Measurements from ENCODE around the gene FREM2.

The FREM2 gene

DNA sequence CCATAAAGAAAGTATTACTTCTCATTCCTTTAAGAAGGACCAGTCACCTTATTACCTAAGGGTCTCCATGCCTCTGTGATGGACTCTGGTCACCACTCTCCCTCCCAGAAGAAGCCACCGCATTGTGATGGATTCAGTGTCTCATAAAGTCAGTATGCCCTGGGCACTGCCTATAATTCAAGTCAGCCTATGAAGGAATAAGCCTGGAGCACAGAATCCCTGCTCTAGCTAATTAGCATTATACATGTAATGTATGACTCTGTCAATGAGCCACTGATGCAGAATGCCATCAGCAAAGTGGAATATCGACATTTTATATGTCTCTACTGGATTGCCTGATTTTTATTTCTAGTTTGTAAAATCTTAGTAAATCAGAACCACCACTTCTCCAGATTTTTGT is 14.9 kb upstream of the FREM2 start:
- no peak for TF ChIP-seq EZH2 (optimal IDR thresholded peaks at IDR 0.05; ENCODE audit: low read depth, low read length)
- TF ChIP-seq, protein P1, sequence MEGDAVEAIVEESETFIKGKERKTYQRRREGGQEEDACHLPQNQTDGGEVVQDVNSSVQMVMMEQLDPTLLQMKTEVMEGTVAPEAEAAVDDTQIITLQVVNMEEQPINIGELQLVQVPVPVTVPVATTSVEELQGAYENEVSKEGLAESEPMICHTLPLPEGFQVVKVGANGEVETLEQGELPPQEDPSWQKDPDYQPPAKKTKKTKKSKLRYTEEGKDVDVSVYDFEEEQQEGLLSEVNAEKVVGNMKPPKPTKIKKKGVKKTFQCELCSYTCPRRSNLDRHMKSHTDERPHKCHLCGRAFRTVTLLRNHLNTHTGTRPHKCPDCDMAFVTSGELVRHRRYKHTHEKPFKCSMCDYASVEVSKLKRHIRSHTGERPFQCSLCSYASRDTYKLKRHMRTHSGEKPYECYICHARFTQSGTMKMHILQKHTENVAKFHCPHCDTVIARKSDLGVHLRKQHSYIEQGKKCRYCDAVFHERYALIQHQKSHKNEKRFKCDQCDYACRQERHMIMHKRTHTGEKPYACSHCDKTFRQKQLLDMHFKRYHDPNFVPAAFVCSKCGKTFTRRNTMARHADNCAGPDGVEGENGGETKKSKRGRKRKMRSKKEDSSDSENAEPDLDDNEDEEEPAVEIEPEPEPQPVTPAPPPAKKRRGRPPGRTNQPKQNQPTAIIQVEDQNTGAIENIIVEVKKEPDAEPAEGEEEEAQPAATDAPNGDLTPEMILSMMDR (IDR thresholded peaks at IDR 0.05; ENCODE audit: low read length): no peak
- no peak for TF ChIP-seq EZH2phosphoT487 (IDR thresholded peaks at IDR 0.05; ENCODE audit: low read length)
- no peak overlapping the region for H3K9ac ChIP-seq (ENCODE audit: low read length)
- DNase-seq: no peak

DNA sequence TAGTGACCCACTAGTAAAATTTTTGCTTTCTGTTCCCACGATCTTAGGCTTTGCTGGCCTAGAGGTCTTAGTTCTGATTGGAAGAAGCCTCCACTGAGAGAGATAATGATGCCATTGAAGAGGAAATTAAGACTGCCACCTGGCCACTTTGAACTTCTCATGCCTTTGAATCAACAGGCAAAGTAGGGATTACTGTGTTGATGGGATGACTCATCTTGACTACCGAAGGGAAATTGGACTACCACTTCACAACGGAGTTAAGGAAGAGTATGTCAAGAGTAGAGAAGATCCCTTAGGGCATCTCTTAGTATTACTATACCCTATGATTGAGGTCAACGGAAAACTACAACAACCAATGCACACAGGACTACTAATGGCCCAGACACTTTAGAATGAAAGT is 12.7 kb upstream of the FREM2 start:
- H2AFZ ChIP-seq (ENCODE audit: low read length): no peak overlapping the region
- no peak overlapping the region for H3K4me3 ChIP-seq (ENCODE audit: low read length)
- no peaks in the 10 kb centered on the region for H3F3A ChIP-seq (ENCODE audit: insufficient read depth, low read length)
- H3K9me2 ChIP-seq (replicated peaks; ENCODE audit: insufficient read depth, low read length): no peaks in the 10 kb centered on the region
- no peak overlapping the region for H3K4me2 ChIP-seq (ENCODE audit: low read depth, low read length)
- H3K9me3 ChIP-seq (replicated peaks; ENCODE audit: insufficient read depth, low read length): no peaks in the 10 kb centered on the region
- no peaks in the 10 kb centered on the region for H3K36me3 ChIP-seq (replicated peaks; ENCODE audit: insufficient read depth, low read length)
- H4K20me1 ChIP-seq (ENCODE audit: insufficient read depth, low read length): no peaks in the 10 kb centered on the region
- no peaks in the 10 kb centered on the region for H3K27me3 ChIP-seq (replicated peaks; ENCODE audit: insufficient read depth, low read length)
- no peaks in the 10 kb centered on the region for H3K4me1 ChIP-seq (ENCODE audit: low read length)
- H3K27ac ChIP-seq (ENCODE audit: low read length): no peak overlapping the region
- no peak overlapping the region for H3K9ac ChIP-seq (ENCODE audit: low read length)
- TF ChIP-seq EZH2 (optimal IDR thresholded peaks at IDR 0.05; ENCODE audit: low read depth, low read length) (no peak), EZH2phosphoT487 (IDR thresholded peaks at IDR 0.05; ENCODE audit: low read length) (no peak)
- TF ChIP-seq, protein P1 (IDR thresholded peaks at IDR 0.05; ENCODE audit: low read length): no peak
- DNase-seq: no peak
- H3K79me2 ChIP-seq (ENCODE audit: low read length): no peaks in the 10 kb centered on the region

More for the DNA sequence above, 14.9 kb upstream of the FREM2 start:
- H3K4me1 ChIP-seq (ENCODE audit: low read length): no peaks in the 10 kb centered on the region
- no peak overlapping the region for H3K4me2 ChIP-seq (ENCODE audit: low read depth, low read length)
- no peak overlapping the region for H3K4me3 ChIP-seq (ENCODE audit: low read length)
- H3K9me2 ChIP-seq (replicated peaks; ENCODE audit: insufficient read depth, low read length): no peaks in the 10 kb centered on the region
- H4K20me1 ChIP-seq (ENCODE audit: insufficient read depth, low read length): no peaks in the 10 kb centered on the region
- no peaks in the 10 kb centered on the region for H3K36me3 ChIP-seq (replicated peaks; ENCODE audit: insufficient read depth, low read length)
- no peaks in the 10 kb centered on the region for H3K27me3 ChIP-seq (replicated peaks; ENCODE audit: insufficient read depth, low read length)
- no peaks in the 10 kb centered on the region for H3K9me3 ChIP-seq (replicated peaks; ENCODE audit: insufficient read depth, low read length)
- no peak overlapping the region for H3K27ac ChIP-seq (ENCODE audit: low read length)
- no peak overlapping the region for H2AFZ ChIP-seq (ENCODE audit: low read length)
- no peaks in the 10 kb centered on the region for H3K79me2 ChIP-seq (ENCODE audit: low read length)
- no peaks in the 10 kb centered on the region for H3F3A ChIP-seq (ENCODE audit: insufficient read depth, low read length)

DNA sequence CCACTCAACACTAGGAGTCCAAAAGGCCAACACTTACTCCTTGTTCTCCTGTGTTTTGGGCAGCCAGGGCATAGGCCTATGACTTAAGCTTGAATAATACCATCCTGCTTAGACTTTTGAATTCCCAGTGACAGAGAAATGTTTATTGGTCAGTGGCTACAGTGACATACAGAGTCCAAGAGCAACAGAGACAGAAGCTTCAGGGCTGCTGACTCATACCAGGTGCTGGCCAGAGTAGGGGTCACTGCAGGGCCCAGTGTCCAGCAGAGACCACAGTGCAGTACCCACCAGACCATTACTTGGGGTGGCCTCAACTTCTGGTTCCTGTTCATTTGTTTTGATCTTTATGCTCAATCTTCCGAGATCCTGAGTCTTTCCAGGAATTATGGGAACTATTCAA is 6.0 kb upstream of the FREM2 start:
- H3K9me3 ChIP-seq (replicated peaks; ENCODE audit: insufficient read depth, low read length): no peaks in the 10 kb centered on the region
- no peaks in the 10 kb centered on the region for H3K9me2 ChIP-seq (replicated peaks; ENCODE audit: insufficient read depth, low read length)
- no peaks in the 10 kb centered on the region for H3K4me1 ChIP-seq (ENCODE audit: low read length)
- no peak overlapping the region for H3K4me2 ChIP-seq (ENCODE audit: low read depth, low read length)
- no peaks in the 10 kb centered on the region for H3K27me3 ChIP-seq (replicated peaks; ENCODE audit: insufficient read depth, low read length)
- H3K79me2 ChIP-seq (ENCODE audit: low read length): no peaks in the 10 kb centered on the region
- no peaks in the 10 kb centered on the region for H3K36me3 ChIP-seq (replicated peaks; ENCODE audit: insufficient read depth, low read length)
- H3K9ac ChIP-seq (ENCODE audit: low read length): no peak overlapping the region
- DNase-seq: no peak
- no peaks in the 10 kb centered on the region for H4K20me1 ChIP-seq (ENCODE audit: insufficient read depth, low read length)
- no peaks in the 10 kb centered on the region for H3F3A ChIP-seq (ENCODE audit: insufficient read depth, low read length)
- H3K27ac ChIP-seq (ENCODE audit: low read length): no peak overlapping the region
- H3K4me3 ChIP-seq (ENCODE audit: low read length): no peak overlapping the region
- H2AFZ ChIP-seq (ENCODE audit: low read length): no peak overlapping the region
- TF ChIP-seq EZH2 (optimal IDR thresholded peaks at IDR 0.05; ENCODE audit: low read depth, low read length): no peak
- TF ChIP-seq EZH2phosphoT487 (IDR thresholded peaks at IDR 0.05; ENCODE audit: low read length): no peak
- TF ChIP-seq, protein P1 (IDR thresholded peaks at IDR 0.05; ENCODE audit: low read length): no peak

All from MM.1S (cell line).